Gastroesophageal sphincter (tissue), 3 donors: ENCODE data around the gene AFF3.

Experiments used
- CTCF ChIP-seq, 4 experiments: fragments of 200-600 bp in 2 of 4; fragments of 450-650 bp in 2 of 4; sonication (generic) in 1 of 4; IDR thresholded peaks; one replicate each; pipeline ENCODE4 v1.5.1; 2017 to 2019; ENCODE audit warnings: antibody characterized with exemption in 4 of 4, mild to moderate bottlenecking in 2 of 4, moderate library complexity in 2 of 4
- POLR2AphosphoS5 ChIP-seq: sonication (generic); formaldehyde crosslinking; IDR thresholded peaks from one replicate; pipeline ENCODE4 v1.6.1; 2017; ENCODE audit warnings: antibody characterized with exemption

GRCh38 chr2:100145893-100146656, 3.7 kb upstream of the AFF3 start:
- TF ChIP-seq CTCF (IDR thresholded peaks at IDR 0.05), result no peak
- TF ChIP-seq POLR2AphosphoS5, result no peak
